ENCODE data around the gene MBD3.
A peak's percentile ranks its signal among the peaks of the same experiment; 100 is the strongest.

Gene MBD3

DNA sequence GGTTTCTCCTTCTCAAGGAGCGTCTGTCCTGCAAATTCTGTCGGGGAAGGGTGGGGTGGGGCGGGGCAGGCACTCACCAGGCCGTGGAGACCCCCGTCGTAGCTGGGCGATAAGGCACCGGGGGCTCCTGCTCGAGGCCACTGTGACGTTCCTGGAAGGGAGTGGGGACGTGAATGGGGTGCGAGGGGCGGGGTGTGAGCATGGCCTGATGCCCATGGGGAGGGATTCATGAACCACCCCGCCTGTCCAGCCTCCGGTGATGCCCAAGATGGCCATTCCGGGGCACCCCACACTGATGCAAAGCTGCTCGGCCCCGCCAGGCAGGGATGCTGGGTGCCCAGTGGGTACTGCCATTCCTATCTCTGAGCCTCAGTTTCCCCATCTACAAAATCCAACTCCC is 27.0 kb upstream of the MBD3 start:
- DNase-seq (ENCODE audit: low read depth in 1 of 2, low spot score in 1 of 2): no peak

GRCh38 chr19:1619094-1619439 is 26.4 kb upstream of the MBD3 start:
- no peak for DNase-seq (ENCODE audit: low read depth in 1 of 2, low spot score in 1 of 2)

GRCh38 chr19:1618157-1619093 is 25.8 kb upstream of the MBD3 start:
- no peak for DNase-seq (ENCODE audit: low read depth in 1 of 2, low spot score in 1 of 2)

DNA sequence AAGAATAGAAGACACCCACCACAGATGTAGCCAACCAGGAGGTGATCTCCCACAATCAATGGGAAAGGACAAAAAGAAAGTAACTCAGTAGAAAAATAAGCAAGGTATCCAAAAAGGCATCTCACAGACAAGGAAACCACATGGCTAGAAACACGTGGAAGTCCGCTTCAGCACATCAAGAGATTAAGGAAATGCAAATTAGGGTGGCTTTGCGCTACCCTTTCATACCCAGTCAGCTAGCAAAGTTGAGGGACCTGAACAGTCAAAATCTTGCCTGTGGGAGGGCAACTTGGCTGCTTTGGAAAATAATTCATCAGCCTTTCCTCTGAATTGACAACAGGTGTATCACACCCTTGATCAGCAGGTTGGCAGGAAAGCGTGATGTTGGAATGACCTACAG is 24.2 kb upstream of the MBD3 start:
- DNase-seq (ENCODE audit: low read depth in 1 of 2, low spot score in 1 of 2): no peak

- no peak for DNase-seq (ENCODE audit: low read depth in 1 of 2, low spot score in 1 of 2)
These were observed 23.7 kb upstream of the MBD3 start for GRCh38 chr19:1616396-1616795.

DNA sequence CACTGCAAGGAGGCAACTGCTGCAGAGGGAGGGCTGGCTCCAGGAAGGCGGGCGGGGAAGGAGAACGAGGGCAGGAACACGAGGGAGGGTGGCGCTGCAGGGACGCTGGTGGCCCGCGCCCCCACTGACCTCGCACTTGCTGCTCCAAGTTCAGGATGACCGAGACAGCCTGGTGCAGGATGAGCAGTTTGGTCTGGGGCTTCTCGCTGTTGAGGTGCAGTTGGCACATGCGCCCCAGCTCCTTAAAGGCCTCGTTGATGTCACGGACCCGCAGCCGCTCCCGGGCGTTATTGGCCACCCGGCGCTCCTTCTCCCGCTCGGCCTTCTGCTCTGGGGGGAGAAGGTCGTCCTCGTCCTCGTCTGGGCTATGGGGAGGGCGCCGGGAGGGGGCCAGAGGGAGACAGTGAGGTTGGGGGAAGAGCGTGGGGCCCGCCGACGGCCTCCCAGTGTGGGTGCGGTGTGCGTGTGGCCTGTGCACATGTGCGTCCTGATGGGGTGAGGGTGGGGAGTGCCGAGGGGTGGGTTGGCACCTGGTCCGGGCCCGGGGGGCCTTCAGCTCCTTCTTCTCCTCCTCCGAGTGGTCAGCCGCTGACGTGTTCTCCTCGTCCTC is 22.6 kb upstream of the MBD3 start:
- no peak for DNase-seq (ENCODE audit: low read depth in 1 of 2, low spot score in 1 of 2)

- DNase-seq (ENCODE audit: low read depth in 1 of 2, low spot score in 1 of 2): no peak
These were observed 21.3 kb upstream of the MBD3 start for GRCh38 chr19:1613808-1614570.

GRCh38 chr19:1613146-1613545 is 20.5 kb upstream of the MBD3 start:
- no peak for DNase-seq (ENCODE audit: low read depth in 1 of 2, low spot score in 1 of 2)

DNA sequence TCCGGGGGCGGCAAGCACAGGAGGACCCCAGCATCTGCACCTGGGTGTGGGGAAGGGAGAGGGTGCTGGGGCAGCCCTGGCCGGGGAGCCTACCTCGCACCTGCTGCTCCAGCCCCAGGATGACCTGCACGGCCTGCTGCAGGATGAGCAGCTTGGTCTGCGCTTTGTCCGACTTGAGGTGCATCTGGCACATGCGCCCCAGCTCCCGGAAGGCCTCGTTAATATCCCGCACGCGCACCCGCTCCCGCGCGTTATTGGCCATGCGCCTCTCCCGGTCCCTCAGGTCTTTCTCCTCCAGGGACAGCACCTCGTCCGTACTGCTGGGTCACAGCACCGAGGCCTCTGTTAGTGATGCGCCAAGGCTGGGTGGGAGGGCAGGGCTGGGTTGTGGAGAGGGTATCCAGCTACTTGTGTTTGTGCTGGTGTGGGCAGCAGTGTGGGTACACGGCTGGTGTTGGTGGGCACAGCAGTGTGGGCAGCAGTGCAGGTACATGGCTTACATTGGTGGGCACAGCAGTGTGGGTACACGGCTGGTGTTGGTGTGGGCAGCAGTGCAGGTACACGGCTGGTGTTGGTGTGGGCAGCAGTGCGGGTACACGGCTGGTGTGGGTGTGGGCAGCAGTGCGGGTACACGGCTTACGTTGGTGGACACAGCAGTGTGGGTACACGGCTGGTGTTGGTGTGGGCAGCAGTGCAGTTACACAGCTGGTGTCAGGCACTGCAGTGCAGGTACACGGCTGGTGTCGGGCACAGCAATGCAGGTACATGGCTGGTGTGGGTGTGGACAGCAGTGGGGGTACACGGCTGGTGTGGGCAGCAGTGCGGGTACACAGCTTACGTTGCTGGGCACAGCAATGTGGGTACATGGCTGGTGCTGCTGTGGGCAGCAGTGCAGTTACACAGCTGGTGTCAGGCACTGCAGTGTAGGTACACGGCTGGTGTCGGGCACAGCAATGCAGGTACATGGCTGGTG is 19.7 kb upstream of the MBD3 start:
- DNase-seq (ENCODE audit: low read depth in 1 of 2, low spot score in 1 of 2): no peak

- DNase-seq (ENCODE audit: low read depth in 1 of 2, low spot score in 1 of 2): no peak
These were observed 18.7 kb upstream of the MBD3 start for GRCh38 chr19:1611353-1611752.

DNA sequence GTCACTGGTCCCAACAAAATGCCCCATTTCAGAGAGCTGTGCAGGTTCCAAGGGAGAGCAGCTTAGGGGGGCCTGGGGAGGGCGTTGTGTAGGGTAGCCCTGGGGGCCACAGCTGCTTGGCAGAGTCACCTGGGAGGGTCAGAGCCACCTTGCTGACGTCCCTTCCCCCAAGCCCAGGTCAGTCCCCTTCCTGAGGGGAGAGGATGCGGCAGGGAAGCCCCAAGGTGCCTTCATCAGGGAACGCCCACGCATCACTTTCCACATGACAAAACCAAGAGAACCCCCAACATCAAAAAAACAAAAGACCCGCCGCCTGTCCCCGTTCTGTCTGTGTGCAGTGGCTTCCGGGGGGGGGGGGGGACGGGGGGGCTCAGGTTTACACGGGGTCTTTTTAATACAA is 17.9 kb upstream of the MBD3 start:
- no peak for DNase-seq (ENCODE audit: low read depth in 1 of 2, low spot score in 1 of 2)

GRCh38 chr19:1609680-1610474 is 17.2 kb upstream of the MBD3 start:
- no peak for DNase-seq (ENCODE audit: low read depth in 1 of 2, low spot score in 1 of 2)

- DNase-seq (ENCODE audit: low read depth in 1 of 2, low spot score in 1 of 2): no peak
These were observed 16.4 kb upstream of the MBD3 start for GRCh38 chr19:1609103-1609396.

GRCh38 chr19:1608359-1609102 is 15.9 kb upstream of the MBD3 start:
- DNase-seq (ENCODE audit: low read depth in 1 of 2, low spot score in 1 of 2): peak in 1 of 2 donors; percentile 9

- DNase-seq (ENCODE audit: low read depth in 1 of 2, low spot score in 1 of 2): no peak
These were observed 13.5 kb upstream of the MBD3 start for GRCh38 chr19:1606138-1606651.

DNA sequence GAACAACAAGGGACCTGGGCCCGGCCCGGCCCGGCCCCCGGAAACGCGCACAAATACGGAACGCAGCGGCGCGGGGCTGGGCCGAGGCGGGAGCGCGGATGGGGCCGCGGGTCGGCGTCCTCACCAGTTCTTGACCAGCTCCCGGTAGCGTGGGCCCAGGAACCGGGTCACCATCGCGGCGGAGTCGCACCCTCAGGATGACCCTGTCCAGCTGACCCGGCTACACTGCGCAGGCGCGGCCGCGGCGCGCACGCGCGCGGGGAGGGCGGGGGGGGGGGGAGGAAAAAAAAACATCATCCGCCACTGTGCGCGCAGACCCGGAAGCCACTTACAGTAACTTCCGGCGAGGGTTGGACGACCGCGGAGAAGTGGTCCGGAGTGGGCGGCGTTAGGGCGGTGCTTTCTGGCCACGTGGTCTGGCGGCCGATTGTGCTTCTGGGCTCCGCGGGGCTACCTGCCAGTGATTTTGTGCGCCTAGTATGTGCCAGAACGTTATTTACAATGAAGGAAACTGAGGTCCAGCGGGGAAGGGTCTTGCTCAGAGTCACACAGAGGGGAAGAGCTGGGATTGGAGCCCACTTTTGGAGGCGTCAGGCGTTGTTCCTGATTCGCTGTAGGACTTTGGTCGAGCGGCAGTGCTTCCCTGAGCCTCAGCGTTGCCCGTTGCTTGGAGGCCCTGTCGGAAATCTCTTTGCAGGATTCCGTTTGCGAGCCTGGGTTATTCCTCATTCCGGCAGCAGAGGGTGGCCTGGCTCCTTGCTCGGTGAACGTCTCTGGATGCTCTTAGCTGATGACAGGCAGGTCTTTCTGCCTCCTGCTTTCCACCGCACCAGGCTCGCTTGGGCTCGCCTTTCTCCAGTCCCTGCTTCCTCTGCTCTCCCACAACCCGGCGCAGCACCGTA is 12.8 kb upstream of the MBD3 start, which contains the start of gene UQCR11:
Gene UQCR11 (minus strand): TSS at position 227 of the 902 bp plus-strand sequence. CDS start 53 bp downstream, at position 174.
- DNase-seq (ENCODE audit: low read depth in 1 of 2, low spot score in 1 of 2): peak; percentile 81 to 91

DNA sequence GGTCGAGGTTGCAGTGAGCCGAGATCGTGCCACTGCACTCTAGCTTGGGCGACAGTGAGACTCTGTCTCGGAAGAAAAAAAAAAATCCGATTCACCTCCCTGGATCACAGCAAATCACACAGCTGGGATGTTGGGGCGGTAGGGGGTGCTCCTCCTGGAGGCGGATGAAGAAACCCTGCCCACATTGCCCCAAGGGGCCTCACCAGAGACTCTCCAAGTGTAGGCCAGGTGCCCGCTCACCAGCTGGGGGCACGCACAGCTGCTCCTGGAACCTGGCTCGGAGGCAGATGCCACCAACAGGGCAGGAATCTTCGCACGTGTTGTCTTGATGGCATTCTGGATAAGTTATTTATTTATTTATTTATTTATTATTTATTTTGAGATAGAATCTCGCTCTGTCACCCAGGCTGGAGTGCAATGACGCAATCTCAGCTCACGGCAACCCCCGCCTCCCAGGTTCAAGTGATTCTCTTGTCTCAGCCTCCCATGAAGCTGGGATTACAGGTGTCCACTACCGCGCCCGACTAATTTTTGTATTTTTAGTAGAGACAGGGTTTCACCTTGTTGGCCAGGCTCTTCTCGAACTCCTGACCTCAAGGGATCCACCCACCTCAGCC is 9.5 kb upstream of the MBD3 start:
- DNase-seq (ENCODE audit: low read depth in 1 of 2, low spot score in 1 of 2): no peak

DNA sequence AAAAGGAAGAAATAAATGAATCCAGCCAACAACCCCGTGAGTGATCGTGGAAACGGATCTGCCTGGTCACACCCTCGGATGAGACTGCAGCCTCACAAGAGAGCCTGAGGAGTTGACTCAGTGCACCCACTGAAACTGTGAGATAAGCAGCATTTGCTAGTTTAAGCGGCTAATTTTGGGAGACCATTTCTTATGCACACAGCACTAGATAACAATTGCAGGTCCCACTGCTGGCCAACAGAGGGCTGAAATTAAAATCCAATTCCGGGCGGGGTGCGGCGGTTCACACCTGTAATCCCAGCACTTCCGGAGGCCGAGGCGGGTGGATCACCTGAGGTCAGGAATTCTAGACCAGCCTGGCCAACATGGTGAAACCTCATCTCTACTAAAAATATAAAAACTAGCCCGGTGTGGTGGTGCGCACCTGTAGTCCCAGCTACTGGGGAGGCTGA is 9.0 kb upstream of the MBD3 start:
- no peak for DNase-seq (ENCODE audit: low read depth in 1 of 2, low spot score in 1 of 2)

Data from activated CD4-positive, alpha-beta T cell treated with anti-CD3 and anti-CD28 coated beads, Interleukin-2, amount 50 U/mL, for 24 hours (primary cell).